ENCODE measurements around the gene MRPL36. TPM values are rescaled to one million over a fixed set of nuclear protein-coding genes. Genes with fewer than 3 reads are reported as not detected.

The MRPL36 gene
- total and polyA plus RNA-seq, 9 of the 15 experiments (the other 6 are each of a cell fraction or from before 2014, with no cell fraction given): 78.3 to 557 (median 124) TPM

DNA sequence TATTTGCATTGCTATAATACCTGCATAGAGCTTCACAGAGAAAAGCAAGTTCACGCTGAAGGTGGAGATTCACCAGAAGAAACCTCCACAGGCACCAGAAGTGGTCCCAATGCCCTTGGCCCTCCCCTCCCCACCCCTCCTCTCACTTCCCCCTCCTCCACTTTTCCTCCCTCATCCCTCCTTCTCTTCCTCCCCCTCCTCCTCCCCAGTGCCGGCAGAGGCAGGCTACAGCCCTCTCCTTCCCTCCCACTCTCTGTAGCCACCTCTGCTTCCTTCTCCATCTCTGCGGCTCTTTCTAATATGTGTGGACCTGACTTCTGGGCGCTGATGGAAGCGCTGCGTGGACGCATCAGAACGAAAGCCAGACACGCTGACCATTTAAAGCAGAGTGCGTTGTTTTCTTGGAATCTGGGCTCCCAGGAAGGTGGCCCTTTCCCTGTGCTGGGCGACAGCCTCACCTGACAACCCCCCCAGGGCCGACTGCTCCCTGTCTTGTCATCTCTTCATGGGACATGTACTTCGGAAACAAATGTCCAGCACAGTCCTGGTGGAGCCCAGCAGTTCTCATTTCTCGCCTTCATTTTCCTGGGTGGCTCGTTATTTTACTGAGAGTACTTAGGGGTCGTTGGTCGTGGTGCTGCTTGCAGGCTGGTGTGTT lies 31.1 kb upstream of the MRPL36 start:
- ChIA-PET POLR2A (no interaction called here), CTCF (ENCODE audit: low intra/inter-chr PET ratio) (no interaction called here)
- in situ Hi-C loops (cut with MboI): no loop called here
- Histone ChIP-seq H3K36me3 (ENCODE audit: control insufficient read depth, insufficient read depth, low read length) (peaks cover 19% of the 10 kb centered on the region; the same call in 2 of the 3 replicates), H4K20me1 (replicated peaks; ENCODE audit: control insufficient read depth, insufficient read depth, low read length) (peaks cover 20% of the 10 kb centered on the region), H2AFZ (ENCODE audit: low read depth, low read length) (no peak overlapping the region), H3K27ac (ENCODE audit: extremely low read depth, low read depth, low read length) (no peak overlapping the region), H3K4me1 (replicated peaks in 1 of 2; ENCODE audit: control insufficient read depth in 2 of 2, insufficient read depth in 2 of 2, low read length in 2 of 2) (peaks cover 0 to 19% of the 10 kb centered on the region in 2 experiments; a peak in 2 of 5 replicates), H3K9me3 (replicated peaks; ENCODE audit: control insufficient read depth, insufficient read depth, low read depth, low read length) (no peaks in the 10 kb centered on the region), H3K9ac (ENCODE audit: insufficient read depth in 1 of 2, low read depth in 2 of 2, low read length in 2 of 2) (no peak overlapping the region), H3K4me2 (ENCODE audit: insufficient read depth, low read length) (no peak overlapping the region), H3K27me3 (ENCODE audit: control insufficient read depth in 2 of 2, insufficient read depth in 2 of 2, low read length in 2 of 2) (peaks cover 30 to 49% of the 10 kb centered on the region in 2 experiments), H3K79me2 (ENCODE audit: control insufficient read depth, insufficient read depth, low read length) (no peaks in the 10 kb centered on the region), H3K9me1 (ENCODE audit: control insufficient read depth, insufficient read depth, low read length) (no peaks in the 10 kb centered on the region), H3K4me3 (no peak overlapping the region)
- FAIRE-seq (no peak), DNase-seq (ENCODE audit: extremely low read depth in 1 of 4, low spot score in 3 of 4) (no peak), ATAC-seq (no peak)
- WGBS (ENCODE audit: insufficient coverage, low coverage, missing lambda C conversion rate): 52% methylated on average over 17 of the region's 17 CpGs
- intact Hi-C loops (cut with micrococcal nuclease): no loop called here
- no TSS peak for BruUV-seq (replicated peaks)
- TF ChIP-seq, protein P1, sequence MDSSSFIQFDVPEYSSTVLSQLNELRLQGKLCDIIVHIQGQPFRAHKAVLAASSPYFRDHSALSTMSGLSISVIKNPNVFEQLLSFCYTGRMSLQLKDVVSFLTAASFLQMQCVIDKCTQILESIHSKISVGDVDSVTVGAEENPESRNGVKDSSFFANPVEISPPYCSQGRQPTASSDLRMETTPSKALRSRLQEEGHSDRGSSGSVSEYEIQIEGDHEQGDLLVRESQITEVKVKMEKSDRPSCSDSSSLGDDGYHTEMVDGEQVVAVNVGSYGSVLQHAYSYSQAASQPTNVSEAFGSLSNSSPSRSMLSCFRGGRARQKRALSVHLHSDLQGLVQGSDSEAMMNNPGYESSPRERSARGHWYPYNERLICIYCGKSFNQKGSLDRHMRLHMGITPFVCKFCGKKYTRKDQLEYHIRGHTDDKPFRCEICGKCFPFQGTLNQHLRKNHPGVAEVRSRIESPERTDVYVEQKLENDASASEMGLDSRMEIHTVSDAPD (CRISPR knock-in tag; IDR thresholded peaks at IDR 0.05): no peak
- TF ChIP-seq ZNF311 (CRISPR knock-in tag; IDR thresholded peaks at IDR 0.05) (no peak), CBX8 (IDR thresholded peaks at IDR 0.05; ENCODE audit: borderline replicate concordance, extremely low read depth, low read depth, low read length, poor library complexity, severe bottlenecking) (no peak), CEBPB (tag; IDR thresholded peaks at IDR 0.05) (no peak), MTA3 (IDR thresholded peaks at IDR 0.05; ENCODE audit: borderline replicate concordance) (no peak), HDAC2 (IDR thresholded peaks at IDR 0.05) (no peak), ZBTB12 (CRISPR knock-in tag; IDR thresholded peaks at IDR 0.05) (no peak), THRAP3 (IDR thresholded peaks at IDR 0.05; ENCODE audit: borderline replicate concordance) (no peak), NR4A1 (CRISPR knock-in tag; IDR thresholded peaks at IDR 0.05) (no peak), NR4A1 (tag; IDR thresholded peaks at IDR 0.05) (no peak), NR2C2 (CRISPR knock-in tag; IDR thresholded peaks at IDR 0.05) (no peak), NR2C2 (tag; IDR thresholded peaks at IDR 0.05) (no peak), ZC3H4 (CRISPR knock-in tag; IDR thresholded peaks at IDR 0.05; ENCODE audit: borderline replicate concordance) (no peak)
- TF ChIP-seq, protein P2, sequence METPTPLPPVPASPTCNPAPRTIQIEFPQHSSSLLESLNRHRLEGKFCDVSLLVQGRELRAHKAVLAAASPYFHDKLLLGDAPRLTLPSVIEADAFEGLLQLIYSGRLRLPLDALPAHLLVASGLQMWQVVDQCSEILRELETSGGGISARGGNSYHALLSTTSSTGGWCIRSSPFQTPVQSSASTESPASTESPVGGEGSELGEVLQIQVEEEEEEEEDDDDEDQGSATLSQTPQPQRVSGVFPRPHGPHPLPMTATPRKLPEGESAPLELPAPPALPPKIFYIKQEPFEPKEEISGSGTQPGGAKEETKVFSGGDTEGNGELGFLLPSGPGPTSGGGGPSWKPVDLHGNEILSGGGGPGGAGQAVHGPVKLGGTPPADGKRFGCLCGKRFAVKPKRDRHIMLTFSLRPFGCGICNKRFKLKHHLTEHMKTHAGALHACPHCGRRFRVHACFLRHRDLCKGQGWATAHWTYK (CRISPR knock-in tag; IDR thresholded peaks at IDR 0.05): no peak
- TF ChIP-seq, protein P3, sequence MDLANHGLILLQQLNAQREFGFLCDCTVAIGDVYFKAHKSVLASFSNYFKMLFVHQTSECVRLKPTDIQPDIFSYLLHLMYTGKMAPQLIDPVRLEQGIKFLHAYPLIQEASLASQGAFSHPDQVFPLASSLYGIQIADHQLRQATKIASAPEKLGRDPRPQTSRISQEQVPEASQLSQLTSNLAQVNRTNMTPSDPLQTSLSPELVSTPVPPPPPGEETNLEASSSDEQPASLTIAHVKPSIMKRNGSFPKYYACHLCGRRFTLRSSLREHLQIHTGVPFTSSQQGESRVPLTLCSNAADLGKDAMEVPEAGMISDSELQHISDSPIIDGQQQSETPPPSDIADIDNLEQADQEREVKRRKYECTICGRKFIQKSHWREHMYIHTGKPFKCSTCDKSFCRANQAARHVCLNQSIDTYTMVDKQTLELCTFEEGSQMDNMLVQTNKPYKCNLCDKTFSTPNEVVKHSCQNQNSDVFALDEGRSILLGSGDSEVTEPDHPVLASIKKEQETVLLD (IDR thresholded peaks at IDR 0.05): no peak

All from K562 (cell line).